Activated CD8-positive, alpha-beta memory T cell treated with anti-CD3 and anti-CD28 coated beads, Interleukin-2, amount 50 U/mL, for 1 hour (primary cell): ENCODE measurements around the gene FGF22.
"Not testable (repeated sequence)": the region's sequence is repeated elsewhere in the genome, so short reads cannot be mapped to it uniquely, and the experiment has no call there.

Experiments
- DNase-seq: peaks from one replicate; pipeline ENCODE4 v3.0.0-alpha.2; 2020; ENCODE audit errors: extremely low read depth

Gene FGF22

GRCh38 chr19:607301-608154 is 32.2 kb upstream of the FGF22 start:
- no peak for DNase-seq

GRCh38 chr19:608155-609003 is 31.3 kb upstream of the FGF22 start:
- DNase-seq = no peak

- no peak for DNase-seq
Measured at GRCh38 chr19:609004-609346, 30.7 kb upstream of the FGF22 start.

GRCh38 chr19:610071-610800 is 29.4 kb upstream of the FGF22 start:
- DNase-seq = no peak

GRCh38 chr19:610801-611480 is 28.7 kb upstream of the FGF22 start:
- no peak for DNase-seq

GRCh38 chr19:611481-611868 is 28.2 kb upstream of the FGF22 start:
- DNase-seq = no peak

GRCh38 chr19:612941-613340 is 26.7 kb upstream of the FGF22 start:
- no peak for DNase-seq

GRCh38 chr19:613732-614567 is 25.7 kb upstream of the FGF22 start:
- DNase-seq = no peak

- no peak for DNase-seq
Measured at GRCh38 chr19:615619-616018, 24.1 kb upstream of the FGF22 start.

GRCh38 chr19:616062-616700 is 23.5 kb upstream of the FGF22 start:
- no peak for DNase-seq

GRCh38 chr19:616747-617526 is 22.7 kb upstream of the FGF22 start:
- no peak for DNase-seq

- DNase-seq = no peak
Measured at GRCh38 chr19:617551-618246, 22.0 kb upstream of the FGF22 start.

GRCh38 chr19:618247-618619 is 21.4 kb upstream of the FGF22 start:
- no peak for DNase-seq

GRCh38 chr19:618674-619285 is 20.9 kb upstream of the FGF22 start:
- DNase-seq = no peak

GRCh38 chr19:619286-620002 is 20.2 kb upstream of the FGF22 start:
- DNase-seq = no peak

GRCh38 chr19:620166-620862 is 19.4 kb upstream of the FGF22 start:
- no peak for DNase-seq

GRCh38 chr19:621191-621590 is 18.5 kb upstream of the FGF22 start:
- DNase-seq = not testable (repeated sequence)
